HepG2 (cell line): ENCODE results near the gene PLIN5. TPM values are rescaled to one million over a fixed set of nuclear protein-coding genes. Genes with fewer than 3 reads are reported as not detected.

Source experiments
- ATAC-seq: fragments of 200-7000 bp; cut with Tn5 transposase; 3 replicates; pipeline ENCODE4 v1.9.1; 2020; ENCODE audit warnings: mild to moderate bottlenecking, moderate library complexity
- BruUV-seq: library from RNA; stranded (reverse); fragments of 400-500 nt; replicated peaks from 2 replicates; lab custom pipeline; 2021; lab: Mats Ljungman, UMichigan
- CTCF ChIA-PET: fragments of 300-600 bp; formaldehyde crosslinking; extraction: SDS; loops from one replicate; lab custom pipeline; 2021; ENCODE audit warnings: low total read pairs, inconsistent platforms, low intra/inter-chr PET ratio; lab: Yijun Ruan, JAX
- POLR2A ChIA-PET: fragments of 350-600 bp; sonication (Branson Sonifier 250); formaldehyde crosslinking; loops from one replicate; lab custom pipeline; 2020; ENCODE audit warnings: antibody characterized with exemption, inconsistent platforms; lab: Yijun Ruan, JAX
- DNase-seq: peaks from one replicate; pipeline ENCODE4 v3.0.0-alpha.2; 2015; ENCODE audit warnings: low spot score
- FAIRE-seq: peaks from 3 replicates; lab custom pipeline; 2011; peaks lifted over from hg19 to GRCh38; lab: Jason Lieb, UNC
- H2AFZ ChIP-seq: one replicate; pipeline ENCODE4 v1.6.1; 2011; ENCODE audit warnings: low read length, inconsistent platforms
- H3K27ac ChIP-seq: fragments of 300-600 bp; 3 replicates; pipeline ENCODE4 v1.8.0; 2011; ENCODE audit warnings: mixed run types, mild to moderate bottlenecking, mixed read lengths, low read length, inconsistent platforms; ENCODE audit not compliant: insufficient read depth; ENCODE audit errors: extremely low read length
- H3K27me3 ChIP-seq, 2 experiments: fragments of 200-600 bp in 1 of 2; 2 replicates in 1 of 2; 3 replicates in 1 of 2; pipeline versions ENCODE4 v1.6.0 to v1.8.0; 2011; ENCODE audit warnings: low read length in 2 of 2, mild to moderate bottlenecking in 2 of 2, moderate library complexity in 2 of 2, inconsistent platforms in 1 of 2; ENCODE audit not compliant: insufficient read depth in 2 of 2, control insufficient read depth in 1 of 2
- H3K36me3 ChIP-seq, 2 experiments: fragments of 200-600 bp in 1 of 2; replicated peaks in 1 of 2; 2 replicates in 1 of 2; 3 replicates in 1 of 2; pipeline versions ENCODE4 v1.5.1 to v1.8.0; 2011; ENCODE audit warnings: low read length in 2 of 2, inconsistent platforms in 1 of 2; ENCODE audit not compliant: insufficient read depth in 2 of 2, control insufficient read depth in 1 of 2
- H3K4me1 ChIP-seq: 2 replicates; pipeline ENCODE4 v1.5.1; 2012; ENCODE audit warnings: low read length, inconsistent platforms; ENCODE audit not compliant: insufficient read depth
- H3K4me2 ChIP-seq: 2 replicates; pipeline ENCODE4 v1.6.0; 2011; ENCODE audit warnings: low read depth, low read length, inconsistent platforms
- H3K4me3 ChIP-seq, 3 experiments: fragments of 200-600 bp in 1 of 3; sonication (generic), shearing (Covaris generic) in 1 of 3; replicated peaks in 1 of 3; 2 replicates each; pipeline ENCODE4 v1.5.1; 2011 to 2016; ENCODE audit warnings: low read length in 3 of 3, inconsistent platforms in 2 of 3, low read depth in 2 of 3, mild to moderate bottlenecking in 2 of 3, control low read depth in 1 of 3, mixed read lengths in 1 of 3; ENCODE audit not compliant: insufficient read depth in 1 of 3
- H3K79me2 ChIP-seq: one replicate; pipeline ENCODE4 v1.6.1; 2011; ENCODE audit warnings: low read length, inconsistent platforms; ENCODE audit not compliant: insufficient read depth
- H3K9ac ChIP-seq: 2 replicates; pipeline ENCODE4 v1.6.0; 2011; ENCODE audit warnings: mild to moderate bottlenecking, low read depth, low read length, inconsistent platforms; ENCODE audit not compliant: insufficient read depth
- H3K9me3 ChIP-seq: 2 replicates; pipeline ENCODE4 v1.5.1; 2012; ENCODE audit warnings: mild to moderate bottlenecking, low read length
- H4K20me1 ChIP-seq: 2 replicates; pipeline ENCODE4 v1.6.0; 2011; ENCODE audit warnings: inconsistent platforms, mild to moderate bottlenecking, low read length, moderate library complexity; ENCODE audit not compliant: insufficient read depth
- CHD4 ChIP-seq: fragments of 200-600 bp; sonication (generic); IDR thresholded peaks from 2 replicates; pipeline ENCODE4 v1.7.0; 2017; ENCODE audit warnings: mild to moderate bottlenecking, low read length, borderline replicate concordance
- EHMT2 ChIP-seq: fragments of 200-600 bp; sonication (generic); IDR thresholded peaks from 2 replicates; pipeline ENCODE4 v1.7.0; 2017; ENCODE audit warnings: antibody characterized with exemption, low read depth, low read length, borderline replicate concordance
- HOMEZ ChIP-seq: IDR thresholded peaks from 2 replicates; pipeline ENCODE4 v1.6.1; 2016; ENCODE audit warnings: low read depth
- KLF9 ChIP-seq: IDR thresholded peaks from 2 replicates; pipeline ENCODE4 v1.6.1; 2016; ENCODE audit warnings: low read depth
- PHF21A ChIP-seq: sonication (generic); formaldehyde crosslinking; IDR thresholded peaks from 2 replicates; pipeline ENCODE4 v1.5.0; 2020; ENCODE audit warnings: mild to moderate bottlenecking, missing genetic modification reagents
- RERE ChIP-seq: IDR thresholded peaks from 2 replicates; pipeline ENCODE4 v1.6.1; 2016; ENCODE audit warnings: low read depth, missing genetic modification reagents, missing compliant biosample characterization
- TFDP2 ChIP-seq: sonication (generic); formaldehyde crosslinking; IDR thresholded peaks from 2 replicates; pipeline ENCODE4 v1.4.0; 2020; ENCODE audit warnings: missing genetic modification reagents
- YEATS2 ChIP-seq: sonication (generic); formaldehyde crosslinking; IDR thresholded peaks from 2 replicates; pipeline ENCODE4 v1.4.0; 2020; ENCODE audit warnings: missing genetic modification reagents, borderline replicate concordance
- ZFP41 ChIP-seq: sonication (generic); formaldehyde crosslinking; IDR thresholded peaks from 2 replicates; pipeline ENCODE4 v1.4.0; 2020; ENCODE audit warnings: mild to moderate bottlenecking, missing genetic modification reagents, borderline replicate concordance
- ZNF121 ChIP-seq: sonication (generic); formaldehyde crosslinking; IDR thresholded peaks from 2 replicates; pipeline ENCODE4 v1.5.0; 2020; ENCODE audit warnings: mild to moderate bottlenecking, missing genetic modification reagents
- ZSCAN9 ChIP-seq: IDR thresholded peaks from 2 replicates; pipeline ENCODE4 v1.6.1; 2016; ENCODE audit warnings: borderline replicate concordance
- WGBS: methylation state at CpG from one replicate; pipeline ENCODE4 v1.1.6; 2017; ENCODE audit warnings: low lambda C conversion rate; 5-methylcytosine and 5-hydroxymethylcytosine counted together
- in situ Hi-C: cut with HindIII; loops from 2 replicates; pipeline ENCODE4 v1.10.0; 2017; ENCODE audit warnings: low pct_unique_long_range_greater_than_20kb; ENCODE audit not compliant: extremely low pct_ligation_motif_present
- intact Hi-C: fragments of 100-400 bp; cut with micrococcal nuclease; formaldehyde crosslinking; loops from one replicate; pipeline ENCODE4 v1.10.0; 2022; ENCODE audit not compliant: unreplicated experiment
- polyA plus RNA-seq, 8 experiments: library from polyadenylated mRNA; depleted of rRNA in 3 of 8; stranded (reverse) in 7 of 8; unstranded in 1 of 8; fragments of >200 nt; fragmentation: Illumina TruSeq in 4 of 8; extraction: Trizol in 4 of 8; gene quantifications; 2 replicates each; pipeline versions ENCODE4 v1.2.1 to v1.2.3, GENCODE V29; 2011 to 2016; ENCODE audit warnings: low read depth in 4 of 8, missing spikeins in 1 of 8, mixed read lengths in 1 of 8; ENCODE audit not compliant: insufficient read depth in 1 of 8
- total RNA-seq, 5 experiments: library from RNA; depleted of rRNA; stranded (reverse); fragments of >200 nt; fragmentation: Illumina TruSeq; extraction: Trizol; gene quantifications; 2 replicates each; pipeline ENCODE4 v1.2.3, GENCODE V29; 2016; ENCODE audit warnings: low read depth in 1 of 5

Gene PLIN5
- total and polyA plus RNA-seq, 2 of the 13 experiments (the other 11 are each of a cell fraction or from before 2014, with no cell fraction given), result 1.8 to 4.8 TPM

- TF ChIP-seq HOMEZ (CRISPR knock-in tag), result no peak
- no peak for TF ChIP-seq TFDP2 (CRISPR knock-in tag)
These were observed 3.1 kb upstream of the PLIN5 start (continued) for GRCh38 chr19:4537953-4538600.

GRCh38 chr19:4536798-4537197 is 1.8 kb upstream of the PLIN5 start:
- ChIA-PET POLR2A (no interaction called here), CTCF (no interaction called here)
- peaks cover 5% of the 10 kb centered on the region for H3K79me2 ChIP-seq
- H4K20me1 ChIP-seq, result peaks cover 6% of the 10 kb centered on the region; the same call in 1 of the 2 replicates
- FAIRE-seq (no peak), ATAC-seq (no peak), DNase-seq (no peak)
- in situ Hi-C loops, result no loop called here
- H3K9ac ChIP-seq, result no peak overlapping the region
- H3K9me3 ChIP-seq, result no peaks in the 10 kb centered on the region
- no peaks in the 10 kb centered on the region for H3K27me3 ChIP-seq
- 0 out of 2 replicates have a peak overlapping the region, but pooled peaks have one; percentile 10 for H3K4me2 ChIP-seq
- no peak overlapping the region for H3K27ac ChIP-seq
- 43% methylated on average over 5 of the region's 5 CpGs for WGBS
- H3K36me3 ChIP-seq, result no peaks in the 10 kb centered on the region
- peaks cover 78% of the 10 kb centered on the region for H3K4me1 ChIP-seq
- BruUV-seq, result no TSS peak
- H2AFZ ChIP-seq, result no peak overlapping the region
- no peak overlapping the region for H3K4me3 ChIP-seq
- intact Hi-C loops, result loop anchor here (5.0 kb wide), 1 partner anchor 64 kb away; the partner anchor contains the start of gene HDGFL2
- TF ChIP-seq ZSCAN9 (CRISPR knock-in tag) (no peak), ZFP41 (CRISPR knock-in tag) (no peak), PHF21A (no peak), KLF9 (CRISPR knock-in tag) (no peak), EHMT2 (no peak), ZNF121 (no peak), CHD4 (no peak), YEATS2 (CRISPR knock-in tag) (no peak), RERE (no peak)
